ENCODE measurements around the gene RBFA.
A peak's percentile ranks its signal among the peaks of the same experiment; 100 is the strongest.
"Not testable (repeated sequence)": the region's sequence is repeated elsewhere in the genome, so short reads cannot be mapped to it uniquely, and the experiment has no call there.

Gene RBFA

GRCh38 chr18:80002468-80002867, 31.8 kb upstream of the RBFA start:
- no peak overlapping the region for H3K4me3 ChIP-seq (ENCODE audit: low read length in 2 of 2)
- no peaks in the 10 kb centered on the region for H3K4me1 ChIP-seq (ENCODE audit: control insufficient read depth, insufficient read depth, low read length)
- H3K9me3 ChIP-seq (ENCODE audit: control insufficient read depth in 2 of 2, low read length in 2 of 2): no peaks in the 10 kb centered on the region
- no peaks in the 10 kb centered on the region for H3K27me3 ChIP-seq (ENCODE audit: control insufficient read depth in 1 of 2, insufficient read depth in 2 of 2, low read length in 2 of 2)
- no peak overlapping the region for H3K9ac ChIP-seq (ENCODE audit: low read length in 2 of 2)
- no peak overlapping the region for H3K27ac ChIP-seq (ENCODE audit: low read length)
- no peaks in the 10 kb centered on the region for H3K36me3 ChIP-seq (ENCODE audit: control insufficient read depth in 2 of 2, insufficient read depth in 2 of 2, low read length in 2 of 2)

GRCh38 chr18:80004600-80005342, 29.5 kb upstream of the RBFA start:
- Histone ChIP-seq H3K27ac (ENCODE audit: low read length) (no peak overlapping the region), H3K27me3 (ENCODE audit: control insufficient read depth in 1 of 2, insufficient read depth in 2 of 2, low read length in 2 of 2) (no peaks in the 10 kb centered on the region), H3K9ac (ENCODE audit: low read length in 2 of 2) (no peak overlapping the region), H3K4me3 (ENCODE audit: low read length in 2 of 2) (no peak overlapping the region), H3K36me3 (ENCODE audit: control insufficient read depth in 2 of 2, insufficient read depth in 2 of 2, low read length in 2 of 2) (no peaks in the 10 kb centered on the region), H3K4me1 (ENCODE audit: control insufficient read depth, insufficient read depth, low read length) (peaks cover 3% of the 10 kb centered on the region), H3K9me3 (ENCODE audit: control insufficient read depth in 2 of 2, low read length in 2 of 2) (no peaks in the 10 kb centered on the region)

- H3K9ac ChIP-seq (ENCODE audit: low read length in 2 of 2): no peak overlapping the region
- H3K36me3 ChIP-seq (ENCODE audit: control insufficient read depth in 2 of 2, insufficient read depth in 2 of 2, low read length in 2 of 2): no peaks in the 10 kb centered on the region
- H3K9me3 ChIP-seq (ENCODE audit: control insufficient read depth in 2 of 2, low read length in 2 of 2): no peaks in the 10 kb centered on the region
- H3K27me3 ChIP-seq (ENCODE audit: control insufficient read depth in 1 of 2, insufficient read depth in 2 of 2, low read length in 2 of 2): no peaks in the 10 kb centered on the region
- peaks cover 13% of the 10 kb centered on the region for H3K4me1 ChIP-seq (ENCODE audit: control insufficient read depth, insufficient read depth, low read length)
- H3K27ac ChIP-seq (ENCODE audit: low read length): no peak overlapping the region
- H3K4me3 ChIP-seq (ENCODE audit: low read length in 2 of 2): no peak overlapping the region
Observed at GRCh38 chr18:80006724-80007123, 27.5 kb upstream of the RBFA start.

- Histone ChIP-seq H3K27ac (ENCODE audit: low read length) (peak overlapping the region; percentile 81), H3K27me3 (ENCODE audit: control insufficient read depth in 1 of 2, insufficient read depth in 2 of 2, low read length in 2 of 2) (no peaks in the 10 kb centered on the region), H3K4me1 (ENCODE audit: control insufficient read depth, insufficient read depth, low read length) (peaks cover 13% of the 10 kb centered on the region), H3K4me3 (ENCODE audit: low read length in 2 of 2) (peak overlapping the region; percentile 26 to 49), H3K36me3 (ENCODE audit: control insufficient read depth in 2 of 2, insufficient read depth in 2 of 2, low read length in 2 of 2) (no peaks in the 10 kb centered on the region), H3K9ac (ENCODE audit: low read length in 2 of 2) (peak overlapping the region in 1 of 2 donors; percentile 21), H3K9me3 (ENCODE audit: control insufficient read depth in 2 of 2, low read length in 2 of 2) (no peaks in the 10 kb centered on the region)
Observed at GRCh38 chr18:80009661-80010550, 24.3 kb upstream of the RBFA start.

- no peaks in the 10 kb centered on the region for H3K36me3 ChIP-seq (ENCODE audit: control insufficient read depth in 2 of 2, insufficient read depth in 2 of 2, low read length in 2 of 2)
- peak overlapping the region; percentile 81 for H3K27ac ChIP-seq (ENCODE audit: low read length)
- H3K4me1 ChIP-seq (ENCODE audit: control insufficient read depth, insufficient read depth, low read length): peaks cover 13% of the 10 kb centered on the region
- no peaks in the 10 kb centered on the region for H3K9me3 ChIP-seq (ENCODE audit: control insufficient read depth in 2 of 2, low read length in 2 of 2)
- H3K4me3 ChIP-seq (ENCODE audit: low read length in 2 of 2): peak overlapping the region; percentile 6 to 49
- H3K9ac ChIP-seq (ENCODE audit: low read length in 2 of 2): peak overlapping the region; percentile 2 to 21
- no peaks in the 10 kb centered on the region for H3K27me3 ChIP-seq (ENCODE audit: control insufficient read depth in 1 of 2, insufficient read depth in 2 of 2, low read length in 2 of 2)
Observed at GRCh38 chr18:80010551-80010906, 23.7 kb upstream of the RBFA start.

- H3K9ac ChIP-seq (ENCODE audit: low read length in 2 of 2); H3K27ac ChIP-seq (ENCODE audit: low read length): not testable (repeated sequence)
Observed at GRCh38 chr18:80011496-80012137, 22.6 kb upstream of the RBFA start.

GRCh38 chr18:80012714-80013113, 21.5 kb upstream of the RBFA start:
- Histone ChIP-seq H3K9me3 (ENCODE audit: control insufficient read depth in 2 of 2, low read length in 2 of 2) (no peaks in the 10 kb centered on the region), H3K27ac (ENCODE audit: low read length) (no peak overlapping the region), H3K27me3 (ENCODE audit: control insufficient read depth in 1 of 2, insufficient read depth in 2 of 2, low read length in 2 of 2) (no peaks in the 10 kb centered on the region), H3K4me1 (ENCODE audit: control insufficient read depth, insufficient read depth, low read length) (peaks cover 13% of the 10 kb centered on the region), H3K9ac (ENCODE audit: low read length in 2 of 2) (no peak overlapping the region), H3K36me3 (ENCODE audit: control insufficient read depth in 2 of 2, insufficient read depth in 2 of 2, low read length in 2 of 2) (no peaks in the 10 kb centered on the region), H3K4me3 (ENCODE audit: low read length in 2 of 2) (no peak overlapping the region)

More at GRCh38 chr18:80011496-80012137, 22.6 kb upstream of the RBFA start:
- H3K4me3 ChIP-seq (ENCODE audit: low read length in 2 of 2); H3K9me3 ChIP-seq (ENCODE audit: control insufficient read depth in 2 of 2, low read length in 2 of 2); H3K27me3 ChIP-seq (ENCODE audit: control insufficient read depth in 1 of 2, insufficient read depth in 2 of 2, low read length in 2 of 2); H3K36me3 ChIP-seq (ENCODE audit: control insufficient read depth in 2 of 2, insufficient read depth in 2 of 2, low read length in 2 of 2): not testable (repeated sequence)
- H3K4me1 ChIP-seq (ENCODE audit: control insufficient read depth, insufficient read depth, low read length): peaks cover 13% of the 10 kb centered on the region

- H3K9ac ChIP-seq (ENCODE audit: low read length in 2 of 2): no peak overlapping the region
- H3K9me3 ChIP-seq (ENCODE audit: control insufficient read depth in 2 of 2, low read length in 2 of 2): peaks cover 39 to 56% of the 10 kb centered on the region in 2 donors
- no peak overlapping the region for H3K27ac ChIP-seq (ENCODE audit: low read length)
- H3K4me3 ChIP-seq (ENCODE audit: low read length in 2 of 2): no peak overlapping the region
- no peaks in the 10 kb centered on the region for H3K4me1 ChIP-seq (ENCODE audit: control insufficient read depth, insufficient read depth, low read length)
- H3K27me3 ChIP-seq (ENCODE audit: control insufficient read depth in 1 of 2, insufficient read depth in 2 of 2, low read length in 2 of 2): no peaks in the 10 kb centered on the region
- H3K36me3 ChIP-seq (ENCODE audit: control insufficient read depth in 2 of 2, insufficient read depth in 2 of 2, low read length in 2 of 2): no peaks in the 10 kb centered on the region
Observed at GRCh38 chr18:80022613-80023012, 11.6 kb upstream of the RBFA start.

- Histone ChIP-seq H3K27ac (ENCODE audit: low read length) (no peak overlapping the region), H3K9ac (ENCODE audit: low read length in 2 of 2) (no peak overlapping the region), H3K4me1 (ENCODE audit: control insufficient read depth, insufficient read depth, low read length) (no peaks in the 10 kb centered on the region), H3K9me3 (ENCODE audit: control insufficient read depth in 2 of 2, low read length in 2 of 2) (peaks cover 39 to 56% of the 10 kb centered on the region in 2 donors), H3K4me3 (ENCODE audit: low read length in 2 of 2) (no peak overlapping the region), H3K27me3 (ENCODE audit: control insufficient read depth in 1 of 2, insufficient read depth in 2 of 2, low read length in 2 of 2) (no peaks in the 10 kb centered on the region), H3K36me3 (ENCODE audit: control insufficient read depth in 2 of 2, insufficient read depth in 2 of 2, low read length in 2 of 2) (no peaks in the 10 kb centered on the region)
Observed at GRCh38 chr18:80023173-80023572, 11.1 kb upstream of the RBFA start.

GRCh38 chr18:80026363-80026762, 7.9 kb upstream of the RBFA start:
- peaks cover 24 to 38% of the 10 kb centered on the region in 2 donors for H3K9me3 ChIP-seq (ENCODE audit: control insufficient read depth in 2 of 2, low read length in 2 of 2)
- H3K27me3 ChIP-seq (ENCODE audit: control insufficient read depth in 1 of 2, insufficient read depth in 2 of 2, low read length in 2 of 2): no peaks in the 10 kb centered on the region
- H3K4me1 ChIP-seq (ENCODE audit: control insufficient read depth, insufficient read depth, low read length): no peaks in the 10 kb centered on the region
- no peak overlapping the region for H3K4me3 ChIP-seq (ENCODE audit: low read length in 2 of 2)
- no peaks in the 10 kb centered on the region for H3K36me3 ChIP-seq (ENCODE audit: control insufficient read depth in 2 of 2, insufficient read depth in 2 of 2, low read length in 2 of 2)
- H3K27ac ChIP-seq (ENCODE audit: low read length): no peak overlapping the region
- H3K9ac ChIP-seq (ENCODE audit: low read length in 2 of 2): no peak overlapping the region
